22Rv1 (cell line): ENCODE measurements around the gene NEU1.
A peak's percentile ranks its signal among the peaks of the same experiment; 100 is the strongest.
"Not testable (repeated sequence)": the region's sequence is repeated elsewhere in the genome, so short reads cannot be mapped to it uniquely, and the experiment has no call there.

Experiments used
- H3K27ac ChIP-seq: fragments of 450-650 bp; 2 replicates; pipeline ENCODE4 v1.5.1; 2017
- CTCF ChIP-seq: fragments of 450-650 bp; IDR thresholded peaks from 2 replicates; pipeline ENCODE4 v1.5.1; 2017; ENCODE audit warnings: mild to moderate bottlenecking
- ZFX ChIP-seq: fragments of 450-650 bp; IDR thresholded peaks from 2 replicates; pipeline ENCODE4 v1.6.1; 2017; ENCODE audit warnings: antibody characterized with exemption, borderline replicate concordance

Gene NEU1

GRCh38 chr6:31815025-31815838 lies 47.4 kb downstream of the NEU1 start, which contains the start of the genes HSPA1A and HSPA1L:
TSS of gene HSPA1A (plus strand) at chr6:31815543. CDS start at chr6:31815757, 214 bp downstream.
TSS of gene HSPA1L (minus strand) at chr6:31815283. CDS start at chr6:31811972, 3,311 bp downstream.
- H3K27ac ChIP-seq, result peak within 1 kb of the TSS; percentile 98
- TF ChIP-seq ZFX (no peak), CTCF (no peak)

GRCh38 chr6:31814677-31815024 lies 48.0 kb downstream of the NEU1 start:
- no peak for TF ChIP-seq ZFX
- no peak for TF ChIP-seq CTCF
- H3K27ac ChIP-seq, result peak overlapping the region; percentile 98

GRCh38 chr6:31813465-31813849 lies 49.2 kb downstream of the NEU1 start:
- no peak for TF ChIP-seq ZFX
- no peak for TF ChIP-seq CTCF
- peak overlapping the region; percentile 98 for H3K27ac ChIP-seq

- TF ChIP-seq CTCF (no peak), ZFX (no peak)
- no peak overlapping the region for H3K27ac ChIP-seq
These were observed 51.0 kb downstream of the NEU1 start for GRCh38 chr6:31811645-31812044.

- H3K27ac ChIP-seq, result not testable (repeated sequence)
These were observed 54.0 kb downstream of the NEU1 start for GRCh38 chr6:31808599-31808998.
